ENCODE data around the gene FAM241A. TPM values are rescaled to one million over a fixed set of nuclear protein-coding genes. Genes with fewer than 3 reads are reported as not detected.
A peak's percentile ranks its signal among the peaks of the same experiment; 100 is the strongest.

The FAM241A gene
- total and polyA plus RNA-seq, 3 donors from 2014 or later, result 4.7 to 6.2 (median 5.7) TPM

GRCh38 chr4:112234952-112235609 lies 89.8 kb downstream of the FAM241A start:
- 60 to 70% methylated on average over 3 of the region's 3 CpGs for WGBS, 2 donors
- Histone ChIP-seq H3K27ac (no peak overlapping the region), H3K27me3 (no peaks in the 10 kb centered on the region), H3K36me3 (ENCODE audit: low read depth, missing control alignments) (no peaks in the 10 kb centered on the region), H3K4me3 (no peak overlapping the region), H3K9me3 (no peaks in the 10 kb centered on the region), H3K4me1 (peaks cover 12% of the 10 kb centered on the region)
- intact Hi-C loops (cut with DNase I; ENCODE audit: low total_unique reads), result loop anchor here (5.0 kb wide), 1 partner anchor 133 kb away; no protein-coding TSS in a partner anchor
- TF ChIP-seq CTCF (IDR thresholded peaks at IDR 0.05) (peak; percentile 38 to 63 (median 55)), POLR2A (IDR thresholded peaks at IDR 0.05) (no peak)
- peak; percentile 83 for DNase-seq

- no peak overlapping the region for H3K4me3 ChIP-seq
- H3K36me3 ChIP-seq (ENCODE audit: low read depth, missing control alignments), result no peaks in the 10 kb centered on the region
- peaks cover 8% of the 10 kb centered on the region for H3K4me1 ChIP-seq
- no peaks in the 10 kb centered on the region for H3K27me3 ChIP-seq
- H3K9me3 ChIP-seq, result no peaks in the 10 kb centered on the region
- no peak for DNase-seq
- WGBS, 2 donors, result 80 to 89% methylated on average over 2 of the region's 2 CpGs
- intact Hi-C loops (cut with DNase I; ENCODE audit: low total_unique reads), result no loop called here
- TF ChIP-seq POLR2A (IDR thresholded peaks at IDR 0.05), result no peak
- TF ChIP-seq CTCF (IDR thresholded peaks at IDR 0.05), result no peak
- H3K27ac ChIP-seq, result no peak overlapping the region
Measured at GRCh38 chr4:112236040-112236439, 90.8 kb downstream of the FAM241A start.

- H3K4me3 ChIP-seq, result no peak overlapping the region
- TF ChIP-seq CTCF (IDR thresholded peaks at IDR 0.05) (no peak), POLR2A (IDR thresholded peaks at IDR 0.05) (no peak)
- no peaks in the 10 kb centered on the region for H3K9me3 ChIP-seq
- DNase-seq, result no peak
- H3K4me1 ChIP-seq, result no peaks in the 10 kb centered on the region
- intact Hi-C loops (cut with DNase I; ENCODE audit: low total_unique reads), result no loop called here
- H3K27ac ChIP-seq, result no peak overlapping the region
- WGBS, 2 donors, result 92 to 93% methylated on average over 2 of the region's 2 CpGs
- H3K27me3 ChIP-seq, result no peaks in the 10 kb centered on the region
- H3K36me3 ChIP-seq (ENCODE audit: low read depth, missing control alignments), result no peaks in the 10 kb centered on the region
Measured at GRCh38 chr4:112238833-112239232, 93.6 kb downstream of the FAM241A start.

Other genes with a start within 250 kb of the FAM241A start
- 10 to 100 TPM; 24.6 to 29.4 TPM for gene AP1AR, start 86.3 kb downstream of the FAM241A start, total RNA-seq
- 22.6 TPM for gene AP1AR, start 86.3 kb downstream of the FAM241A start, polyA plus RNA-seq (ENCODE audit: insufficient read depth, low read depth, low replicate concordance)
- 1 to 10 TPM; 1.7 to 2.8 TPM for gene TIFA, start 140.4 kb downstream of the FAM241A start, total RNA-seq
- gene TIFA, start 140.4 kb downstream of the FAM241A start, polyA plus RNA-seq (ENCODE audit: insufficient read depth, low read depth, low replicate concordance), result 3.3 TPM
- gene ALPK1, start 151.9 kb downstream of the FAM241A start, total RNA-seq, result 10 to 100 TPM in 1 of 2 donors, 1 to 10 TPM in 1; 9.7 to 12.5 TPM
- gene ALPK1, start 151.9 kb downstream of the FAM241A start, polyA plus RNA-seq (ENCODE audit: insufficient read depth, low read depth, low replicate concordance), result 5.2 TPM

All from testis (tissue), 3 donors.